Liver (tissue), 9 donors: ENCODE data around the gene OR6X1. TPM values are rescaled to one million over a fixed set of nuclear protein-coding genes. Genes with fewer than 3 reads are reported as not detected.

Source experiments
- DNase-seq: peaks from one replicate; pipeline ENCODE4 v3.0.0-alpha.2; 2017; ENCODE audit warnings: low spot score
- H3K27ac ChIP-seq, 2 donors: one replicate each; pipeline ENCODE4 v1.7.0; 2013; ENCODE audit warnings: inconsistent platforms in 2 of 2, low read length in 2 of 2, control low read depth in 1 of 2, low read depth in 1 of 2, mild to moderate bottlenecking in 1 of 2
- H3K27me3 ChIP-seq, 4 donors: one replicate each; pipeline versions ENCODE4 v1.6.1 to v1.7.0; 2013; ENCODE audit warnings: low read length in 3 of 4, inconsistent platforms in 1 of 4, mild to moderate bottlenecking in 1 of 4, moderate library complexity in 1 of 4; ENCODE audit not compliant: control insufficient read depth in 4 of 4, insufficient read depth in 4 of 4
- H3K36me3 ChIP-seq, 4 donors: one replicate each; pipeline versions ENCODE4 v1.6.1 to v1.7.0; 2013; ENCODE audit warnings: low read length in 3 of 4, mild to moderate bottlenecking in 3 of 4, low read depth in 1 of 4, moderate library complexity in 1 of 4; ENCODE audit not compliant: control insufficient read depth in 4 of 4, insufficient read depth in 3 of 4
- H3K4me1 ChIP-seq, 4 donors: one replicate each; pipeline versions ENCODE4 v1.6.1 to v1.7.0; 2013; ENCODE audit warnings: low read length in 3 of 4, mild to moderate bottlenecking in 3 of 4, moderate library complexity in 1 of 4; ENCODE audit not compliant: control insufficient read depth in 4 of 4, insufficient read depth in 4 of 4
- H3K4me3 ChIP-seq, 3 donors: one replicate each; pipeline versions ENCODE4 v1.6.1 to v1.7.0; 2013; ENCODE audit warnings: low read length in 3 of 3, control low read depth in 1 of 3, low read depth in 1 of 3, mild to moderate bottlenecking in 1 of 3
- H3K9ac ChIP-seq, 2 donors: one replicate each; pipeline ENCODE4 v1.7.0; 2013; ENCODE audit warnings: low read length in 2 of 2, mild to moderate bottlenecking in 2 of 2, moderate library complexity in 2 of 2, control low read depth in 1 of 2, low read depth in 1 of 2
- H3K9me3 ChIP-seq, 4 donors: one replicate each; pipeline versions ENCODE4 v1.6.1 to v1.7.0; 2013; ENCODE audit warnings: low read length in 3 of 4; ENCODE audit not compliant: control insufficient read depth in 4 of 4
- CTCF ChIP-seq: fragments of 150-350 bp; IDR thresholded peaks from 2 replicates; pipeline ENCODE4 v1.5.1; 2017; ENCODE audit warnings: improper control_type of control experiment, low read depth, low read length; ENCODE audit not compliant: missing input control
- EGR1 ChIP-seq, 2 donors: IDR thresholded peaks; 2 replicates each; pipeline ENCODE4 v1.6.1; 2016 to 2018; ENCODE audit warnings: antibody characterized with exemption in 2 of 2, low read depth in 2 of 2
- FOXA1 ChIP-seq: IDR thresholded peaks from 2 replicates; pipeline ENCODE4 v1.6.1; 2016; ENCODE audit warnings: antibody characterized with exemption
- FOXA2 ChIP-seq: IDR thresholded peaks from 2 replicates; pipeline ENCODE4 v1.6.1; 2016; ENCODE audit warnings: antibody characterized with exemption
- GABPA ChIP-seq, 2 donors: IDR thresholded peaks in 1 of 2; conservative IDR thresholded peaks in 1 of 2; 2 replicates each; pipeline ENCODE4 v1.6.1; 2016; ENCODE audit warnings: antibody characterized with exemption in 2 of 2, mild to moderate bottlenecking in 1 of 2, moderate library complexity in 1 of 2
- HNF4A ChIP-seq, 2 donors: conservative IDR thresholded peaks; 2 replicates each; pipeline ENCODE4 v1.6.1; 2016; ENCODE audit warnings: antibody characterized with exemption in 2 of 2, mild to moderate bottlenecking in 2 of 2
- HNF4G ChIP-seq: IDR thresholded peaks from 2 replicates; pipeline ENCODE4 v1.6.1; 2016; ENCODE audit warnings: antibody characterized with exemption
- JUND ChIP-seq, 2 donors: IDR thresholded peaks; 2 replicates each; pipeline ENCODE4 v1.6.1; 2016; ENCODE audit warnings: antibody characterized with exemption in 2 of 2
- NR2F2 ChIP-seq: IDR thresholded peaks from 2 replicates; pipeline ENCODE4 v1.6.1; 2016; ENCODE audit warnings: antibody characterized with exemption
- RAD21 ChIP-seq, 2 donors: IDR thresholded peaks; 2 replicates each; pipeline ENCODE4 v1.6.1; 2016; ENCODE audit warnings: antibody characterized with exemption in 2 of 2, mild to moderate bottlenecking in 2 of 2
- REST ChIP-seq: IDR thresholded peaks from 2 replicates; pipeline ENCODE4 v1.6.1; 2016; ENCODE audit warnings: antibody characterized with exemption, mild to moderate bottlenecking
- RXRA ChIP-seq, 2 donors: IDR thresholded peaks; 2 replicates each; pipeline ENCODE4 v1.6.1; 2017 to 2018; ENCODE audit warnings: antibody characterized with exemption in 2 of 2, mild to moderate bottlenecking in 1 of 2
- SP1 ChIP-seq: IDR thresholded peaks from 2 replicates; pipeline ENCODE4 v1.6.1; 2018; ENCODE audit warnings: antibody characterized with exemption, mild to moderate bottlenecking
- TAF1 ChIP-seq: conservative IDR thresholded peaks from 2 replicates; pipeline ENCODE4 v1.6.1; 2016; ENCODE audit warnings: antibody characterized with exemption, mild to moderate bottlenecking
- YY1 ChIP-seq: IDR thresholded peaks from 2 replicates; pipeline ENCODE4 v1.6.1; 2016; ENCODE audit warnings: antibody characterized with exemption, mild to moderate bottlenecking
- WGBS: extraction: QIAGEN DNeasy Blood & Tissue Kit; methylation state at CpG from one replicate; pipeline ENCODE4 v1.1.7; 2013; 5-methylcytosine and 5-hydroxymethylcytosine counted together
- polyA plus RNA-seq, 2 donors: library from polyadenylated mRNA; stranded (reverse) in 1 of 2; unstranded in 1 of 2; fragments of 200-250 nt in 1 of 2; fragments of >200 nt in 1 of 2; fragmentation: Nextera tagmentation in 1 of 2; extraction: Ambion mirVana in 1 of 2; gene quantifications; one replicate each; pipeline versions ENCODE4 v1.2.1 to v1.2.3, GENCODE V29; 2013 to 2015
- total RNA-seq, 2 donors: library from RNA; depleted of rRNA; stranded (reverse); fragments of >200 nt; gene quantifications; one replicate each; pipeline ENCODE4 v1.2.3, GENCODE V29; 2014
- TF ChIP-seq, protein P1 (sequence below): IDR thresholded peaks from 2 replicates; pipeline ENCODE4 v1.6.1; 2016; ENCODE audit warnings: antibody characterized with exemption
- TF ChIP-seq, protein P2 (sequence below): IDR thresholded peaks from 2 replicates; pipeline ENCODE4 v1.6.1; 2016; ENCODE audit warnings: antibody characterized with exemption
- TF ChIP-seq, protein P3 (sequence below): IDR thresholded peaks from 2 replicates; pipeline ENCODE4 v1.6.1; 2016; ENCODE audit warnings: antibody characterized with exemption
- donor health status: healthy.
- donor health status: healthy.
- donor health status: healthy.
- donor health status: healthy.
- donor health status: healthy.

Gene OR6X1
- total and polyA plus RNA-seq, 4 donors: not detected

- Histone ChIP-seq H3K9ac (no peak overlapping the region), H3K27ac (no peak overlapping the region), H3K27me3 (peaks cover 0 to 5% (median 2%) of the 10 kb centered on the region in 4 donors), H3K36me3 (no peaks in the 10 kb centered on the region), H3K9me3 (peaks cover 2 to 14% (median 5%) of the 10 kb centered on the region in 4 donors), H3K4me3 (no peak overlapping the region), H3K4me1 (no peaks in the 10 kb centered on the region)
- DNase-seq: no peak
- WGBS: 69% methylated on average over 3 of the region's 3 CpGs
- TF ChIP-seq TAF1: no peak
- TF ChIP-seq RAD21 (IDR thresholded peaks at IDR 0.05): no peak
- TF ChIP-seq SP1: no peak
- TF ChIP-seq, protein P1, sequence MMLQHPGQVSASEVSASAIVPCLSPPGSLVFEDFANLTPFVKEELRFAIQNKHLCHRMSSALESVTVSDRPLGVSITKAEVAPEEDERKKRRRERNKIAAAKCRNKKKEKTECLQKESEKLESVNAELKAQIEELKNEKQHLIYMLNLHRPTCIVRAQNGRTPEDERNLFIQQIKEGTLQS: no peak
- TF ChIP-seq HNF4G: no peak
- TF ChIP-seq EGR1 (IDR thresholded peaks at IDR 0.05; ENCODE audit: low read depth in 2 of 2): no peak
- TF ChIP-seq, protein P2, sequence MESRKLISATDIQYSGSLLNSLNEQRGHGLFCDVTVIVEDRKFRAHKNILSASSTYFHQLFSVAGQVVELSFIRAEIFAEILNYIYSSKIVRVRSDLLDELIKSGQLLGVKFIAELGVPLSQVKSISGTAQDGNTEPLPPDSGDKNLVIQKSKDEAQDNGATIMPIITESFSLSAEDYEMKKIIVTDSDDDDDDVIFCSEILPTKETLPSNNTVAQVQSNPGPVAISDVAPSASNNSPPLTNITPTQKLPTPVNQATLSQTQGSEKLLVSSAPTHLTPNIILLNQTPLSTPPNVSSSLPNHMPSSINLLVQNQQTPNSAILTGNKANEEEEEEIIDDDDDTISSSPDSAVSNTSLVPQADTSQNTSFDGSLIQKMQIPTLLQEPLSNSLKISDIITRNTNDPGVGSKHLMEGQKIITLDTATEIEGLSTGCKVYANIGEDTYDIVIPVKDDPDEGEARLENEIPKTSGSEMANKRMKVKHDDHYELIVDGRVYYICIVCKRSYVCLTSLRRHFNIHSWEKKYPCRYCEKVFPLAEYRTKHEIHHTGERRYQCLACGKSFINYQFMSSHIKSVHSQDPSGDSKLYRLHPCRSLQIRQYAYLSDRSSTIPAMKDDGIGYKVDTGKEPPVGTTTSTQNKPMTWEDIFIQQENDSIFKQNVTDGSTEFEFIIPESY: no peak
- no peak for TF ChIP-seq RXRA (IDR thresholded peaks at IDR 0.05)
- no peak for TF ChIP-seq NR2F2
- no peak for TF ChIP-seq REST
- TF ChIP-seq JUND (IDR thresholded peaks at IDR 0.05): no peak
- no peak for TF ChIP-seq CTCF
- TF ChIP-seq GABPA (IDR thresholded peaks at IDR 0.05 in 1 of 2, conservative IDR thresholded peaks at IDR 0.05 in 1 of 2): no peak
- no peak for TF ChIP-seq HNF4A (conservative IDR thresholded peaks at IDR 0.05)
- no peak for TF ChIP-seq FOXA1
- TF ChIP-seq, protein P3, sequence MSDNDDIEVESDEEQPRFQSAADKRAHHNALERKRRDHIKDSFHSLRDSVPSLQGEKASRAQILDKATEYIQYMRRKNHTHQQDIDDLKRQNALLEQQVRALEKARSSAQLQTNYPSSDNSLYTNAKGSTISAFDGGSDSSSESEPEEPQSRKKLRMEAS: no peak
- no peak for TF ChIP-seq FOXA2
- no peak for TF ChIP-seq YY1
Observed at GRCh38 chr11:123757976-123758375, 3.7 kb upstream of the OR6X1 start.
